ENCODE measurements around the gene TSR3.

- TF ChIP-seq OSR1 (CRISPR knock-in tag; IDR thresholded peaks at IDR 0.05) (no peak), RARB (CRISPR knock-in tag; IDR thresholded peaks at IDR 0.05) (no peak), POU6F1 (CRISPR knock-in tag; IDR thresholded peaks at IDR 0.05; ENCODE audit: borderline replicate concordance, low read depth) (no peak), PATZ1 (CRISPR knock-in tag; IDR thresholded peaks at IDR 0.05; ENCODE audit: borderline replicate concordance) (no peak), CREB5 (CRISPR knock-in tag; IDR thresholded peaks at IDR 0.05; ENCODE audit: low read depth) (no peak), ZNF565 (CRISPR knock-in tag; conservative IDR thresholded peaks at IDR 0.05; ENCODE audit: low read depth) (no peak), GLIS3 (CRISPR knock-in tag; IDR thresholded peaks at IDR 0.05) (no peak), ARNTL (CRISPR knock-in tag; IDR thresholded peaks at IDR 0.05; ENCODE audit: borderline replicate concordance, low read depth) (no peak), TCF4 (CRISPR knock-in tag; IDR thresholded peaks at IDR 0.05; ENCODE audit: borderline replicate concordance) (no peak), CSRNP3 (CRISPR knock-in tag; IDR thresholded peaks at IDR 0.05) (no peak), PPARA (CRISPR knock-in tag; IDR thresholded peaks at IDR 0.05; ENCODE audit: borderline replicate concordance) (no peak), ZFP30 (CRISPR knock-in tag; IDR thresholded peaks at IDR 0.05) (no peak), ESRRG (CRISPR knock-in tag; IDR thresholded peaks at IDR 0.05) (no peak), BACH2 (CRISPR knock-in tag; IDR thresholded peaks at IDR 0.05; ENCODE audit: borderline replicate concordance) (no peak)
These were observed 5.0 kb downstream of the TSR3 start for GRCh38 chr16:1346422-1347285.
